ENCODE data around the gene FAM8A1. TPM values are rescaled to one million over a fixed set of nuclear protein-coding genes. Genes with fewer than 3 reads are reported as not detected.
A peak's percentile ranks its signal among the peaks of the same experiment; 100 is the strongest.

Gene FAM8A1
- total and polyA plus RNA-seq, 2 of the 13 experiments (the other 11 are each of a cell fraction or from before 2014, with no cell fraction given): 30.5 to 34.3 TPM

- TF ChIP-seq ZNF619 (CRISPR knock-in tag; IDR thresholded peaks at IDR 0.05) (no peak), ZNF468 (CRISPR knock-in tag; IDR thresholded peaks at IDR 0.05) (peak; percentile 77; the same call in 1 of the 2 replicates), SRSF4 (IDR thresholded peaks at IDR 0.05; ENCODE audit: low read depth, low read length, poor library complexity, severe bottlenecking) (no peak), ASH2L (IDR thresholded peaks at IDR 0.05; ENCODE audit: insufficient read length, low read depth, low read length) (peak; percentile 89), CENPT (CRISPR knock-in tag; IDR thresholded peaks at IDR 0.05; ENCODE audit: low read depth) (0 out of 2 replicates have a peak, but pooled peaks have one; percentile 67), HNRNPUL1 (IDR thresholded peaks at IDR 0.05; ENCODE audit: low read depth, low read length) (peak; percentile 4; the same call in 1 of the 2 replicates), RFXAP (CRISPR knock-in tag; IDR thresholded peaks at IDR 0.05; ENCODE audit: borderline replicate concordance) (peak; percentile 35; the same call in 1 of the 2 replicates), REL (CRISPR knock-in tag; conservative IDR thresholded peaks at IDR 0.05) (peak; percentile 87), ZNF547 (CRISPR knock-in tag; IDR thresholded peaks at IDR 0.05) (peak; percentile 36), ZNF724P (CRISPR knock-in tag; IDR thresholded peaks at IDR 0.05; ENCODE audit: borderline replicate concordance) (0 out of 2 replicates have a peak, but pooled peaks have one; percentile 46), KDM5B (CRISPR knock-in tag; IDR thresholded peaks at IDR 0.05; ENCODE audit: borderline replicate concordance) (peak; percentile 68; the same call in 1 of the 2 replicates), KLF16 (CRISPR knock-in tag; IDR thresholded peaks at IDR 0.05) (0 out of 4 replicates have a peak, but pooled peaks of 1 of the 2 experiments have one; percentile 5), MYPOP (CRISPR knock-in tag; IDR thresholded peaks at IDR 0.05) (peak; percentile 2; the same call in 1 of the 2 replicates), TFAP4 (IDR thresholded peaks at IDR 0.05; ENCODE audit: borderline replicate concordance, low read depth) (peak; percentile 44; the same call in 1 of the 2 replicates), ARHGAP35 (CRISPR knock-in tag; IDR thresholded peaks at IDR 0.05; ENCODE audit: borderline replicate concordance) (0 out of 2 replicates have a peak, but pooled peaks have one; percentile 75), ZNF598 (CRISPR knock-in tag; IDR thresholded peaks at IDR 0.05; ENCODE audit: borderline replicate concordance) (0 out of 2 replicates have a peak, but pooled peaks have one; percentile 76), KDM2A (CRISPR knock-in tag; IDR thresholded peaks at IDR 0.05; ENCODE audit: borderline replicate concordance, low read depth) (peak; percentile 86; the same call in 1 of the 2 replicates), ETV5 (CRISPR knock-in tag; IDR thresholded peaks at IDR 0.05; ENCODE audit: borderline replicate concordance) (0 out of 2 replicates have a peak, but pooled peaks have one; percentile 18), ZNF749 (CRISPR knock-in tag; IDR thresholded peaks at IDR 0.05; ENCODE audit: borderline replicate concordance) (0 out of 2 replicates have a peak, but pooled peaks have one; percentile 31), ZNF776 (CRISPR knock-in tag; IDR thresholded peaks at IDR 0.05) (peak; percentile 60; the same call in 1 of the 2 replicates), SCMH1 (CRISPR knock-in tag; IDR thresholded peaks at IDR 0.05; ENCODE audit: borderline replicate concordance) (no peak), DNMT1 (CRISPR knock-in tag; IDR thresholded peaks at IDR 0.05) (0 out of 2 replicates have a peak, but pooled peaks have one; percentile 14)
- TF ChIP-seq, protein P1, sequence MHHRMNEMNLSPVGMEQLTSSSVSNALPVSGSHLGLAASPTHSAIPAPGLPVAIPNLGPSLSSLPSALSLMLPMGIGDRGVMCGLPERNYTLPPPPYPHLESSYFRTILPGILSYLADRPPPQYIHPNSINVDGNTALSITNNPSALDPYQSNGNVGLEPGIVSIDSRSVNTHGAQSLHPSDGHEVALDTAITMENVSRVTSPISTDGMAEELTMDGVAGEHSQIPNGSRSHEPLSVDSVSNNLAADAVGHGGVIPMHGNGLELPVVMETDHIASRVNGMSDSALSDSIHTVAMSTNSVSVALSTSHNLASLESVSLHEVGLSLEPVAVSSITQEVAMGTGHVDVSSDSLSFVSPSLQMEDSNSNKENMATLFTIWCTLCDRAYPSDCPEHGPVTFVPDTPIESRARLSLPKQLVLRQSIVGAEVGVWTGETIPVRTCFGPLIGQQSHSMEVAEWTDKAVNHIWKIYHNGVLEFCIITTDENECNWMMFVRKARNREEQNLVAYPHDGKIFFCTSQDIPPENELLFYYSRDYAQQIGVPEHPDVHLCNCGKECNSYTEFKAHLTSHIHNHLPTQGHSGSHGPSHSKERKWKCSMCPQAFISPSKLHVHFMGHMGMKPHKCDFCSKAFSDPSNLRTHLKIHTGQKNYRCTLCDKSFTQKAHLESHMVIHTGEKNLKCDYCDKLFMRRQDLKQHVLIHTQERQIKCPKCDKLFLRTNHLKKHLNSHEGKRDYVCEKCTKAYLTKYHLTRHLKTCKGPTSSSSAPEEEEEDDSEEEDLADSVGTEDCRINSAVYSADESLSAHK (CRISPR knock-in tag; IDR thresholded peaks at IDR 0.05; ENCODE audit: borderline replicate concordance): 0 out of 2 replicates have a peak, but pooled peaks have one; percentile 52
These were observed 654 bp downstream of the FAM8A1 start (continued) for GRCh38 chr6:17600527-17601385.
